Muscle layer of duodenum (tissue), 2 donors: ENCODE measurements around the gene TAAR2.

Source experiments
- H3K27ac ChIP-seq: one replicate; pipeline ENCODE4 v1.7.0; 2013; ENCODE audit warnings: mild to moderate bottlenecking, low read length
- H3K27me3 ChIP-seq: one replicate; pipeline ENCODE4 v1.7.0; 2013; ENCODE audit warnings: low read depth, mild to moderate bottlenecking, control low read depth, low read length
- H3K36me3 ChIP-seq, 2 donors: one replicate each; pipeline ENCODE4 v1.7.0; 2013; ENCODE audit warnings: low read length in 2 of 2, control low read depth in 1 of 2, mild to moderate bottlenecking in 1 of 2; ENCODE audit not compliant: insufficient read depth in 2 of 2, control insufficient read depth in 1 of 2
- H3K4me1 ChIP-seq, 2 donors: one replicate each; pipeline ENCODE4 v1.7.0; 2013; ENCODE audit warnings: low read length in 2 of 2, mild to moderate bottlenecking in 2 of 2, control low read depth in 1 of 2, moderate library complexity in 1 of 2; ENCODE audit not compliant: insufficient read depth in 2 of 2, control insufficient read depth in 1 of 2
- H3K4me3 ChIP-seq, 2 donors: one replicate each; pipeline ENCODE4 v1.7.0; 2013; ENCODE audit warnings: low read length in 2 of 2, low read depth in 1 of 2, mild to moderate bottlenecking in 1 of 2
- H3K9me3 ChIP-seq, 2 donors: one replicate each; pipeline ENCODE4 v1.7.0; 2013; ENCODE audit warnings: low read length in 2 of 2, control low read depth in 1 of 2, mild to moderate bottlenecking in 1 of 2; ENCODE audit not compliant: control insufficient read depth in 1 of 2
- donor health status: healthy.

The TAAR2 gene

GRCh38 chr6:132624175-132624574 lies at the start of gene TAAR2:
Gene TAAR2, minus strand, starts transcription at chr6:132624275. Its CDS starts 0 bp downstream, at chr6:132624275.
- Histone ChIP-seq H3K4me3 (no peak within 1 kb of the TSS), H3K27me3 (no peaks in the 10 kb centered on the region), H3K27ac (no peak within 1 kb of the TSS), H3K36me3 (no peaks in the 10 kb centered on the region), H3K9me3 (no peaks in the 10 kb centered on the region), H3K4me1 (no peaks in the 10 kb centered on the region)

- Histone ChIP-seq H3K9me3 (no peaks in the 10 kb centered on the region), H3K4me1 (peaks cover 0 to 4% of the 10 kb centered on the region in 2 donors), H3K36me3 (no peaks in the 10 kb centered on the region), H3K27me3 (no peaks in the 10 kb centered on the region), H3K27ac (no peak overlapping the region), H3K4me3 (no peak overlapping the region)
These were observed 49.5 kb upstream of the TAAR2 start for GRCh38 chr6:132673376-132674094.

GRCh38 chr6:132671295-132671694 lies 47.2 kb upstream of the TAAR2 start:
- H3K27ac ChIP-seq, result no peak overlapping the region
- no peaks in the 10 kb centered on the region for H3K27me3 ChIP-seq
- H3K9me3 ChIP-seq, result no peaks in the 10 kb centered on the region
- H3K4me1 ChIP-seq, result peaks cover 0 to 4% of the 10 kb centered on the region in 2 donors
- no peaks in the 10 kb centered on the region for H3K36me3 ChIP-seq
- H3K4me3 ChIP-seq, result no peak overlapping the region

GRCh38 chr6:132669690-132670291 lies 45.7 kb upstream of the TAAR2 start:
- H3K27me3 ChIP-seq, result no peaks in the 10 kb centered on the region
- peaks cover 0 to 4% of the 10 kb centered on the region in 2 donors for H3K4me1 ChIP-seq
- no peak overlapping the region for H3K27ac ChIP-seq
- H3K9me3 ChIP-seq, result no peaks in the 10 kb centered on the region
- H3K36me3 ChIP-seq, result no peaks in the 10 kb centered on the region
- peak overlapping the region in 1 of 2 donors; percentile 14 for H3K4me3 ChIP-seq

- Histone ChIP-seq H3K36me3 (no peaks in the 10 kb centered on the region), H3K4me3 (no peak overlapping the region), H3K9me3 (no peaks in the 10 kb centered on the region), H3K27me3 (no peaks in the 10 kb centered on the region), H3K4me1 (peaks cover 0 to 4% of the 10 kb centered on the region in 2 donors), H3K27ac (no peak overlapping the region)
These were observed 42.0 kb upstream of the TAAR2 start for GRCh38 chr6:132666118-132666517.

- Histone ChIP-seq H3K4me3 (no peak overlapping the region), H3K27me3 (no peaks in the 10 kb centered on the region), H3K27ac (no peak overlapping the region), H3K36me3 (no peaks in the 10 kb centered on the region), H3K4me1 (no peaks in the 10 kb centered on the region), H3K9me3 (no peaks in the 10 kb centered on the region)
These were observed 40.4 kb upstream of the TAAR2 start for GRCh38 chr6:132664309-132665034.

GRCh38 chr6:132663661-132664060 lies 39.6 kb upstream of the TAAR2 start:
- H3K4me3 ChIP-seq, result no peak overlapping the region
- no peaks in the 10 kb centered on the region for H3K36me3 ChIP-seq
- no peaks in the 10 kb centered on the region for H3K9me3 ChIP-seq
- H3K27ac ChIP-seq, result no peak overlapping the region
- no peaks in the 10 kb centered on the region for H3K27me3 ChIP-seq
- H3K4me1 ChIP-seq, result no peaks in the 10 kb centered on the region

GRCh38 chr6:132661906-132662305 lies 37.8 kb upstream of the TAAR2 start:
- H3K27me3 ChIP-seq, result no peaks in the 10 kb centered on the region
- H3K27ac ChIP-seq, result no peak overlapping the region
- H3K4me3 ChIP-seq, result no peak overlapping the region
- no peaks in the 10 kb centered on the region for H3K4me1 ChIP-seq
- no peaks in the 10 kb centered on the region for H3K36me3 ChIP-seq
- H3K9me3 ChIP-seq, result no peaks in the 10 kb centered on the region

GRCh38 chr6:132659082-132659481 lies 35.0 kb upstream of the TAAR2 start, which contains the start of gene TAAR1:
Gene TAAR1, minus strand, starts transcription at chr6:132659182. Its CDS starts 13,179 bp downstream, at chr6:132646003.
- Histone ChIP-seq H3K4me1 (no peaks in the 10 kb centered on the region), H3K27ac (no peak within 1 kb of the TSS), H3K4me3 (no peak within 1 kb of the TSS), H3K27me3 (no peaks in the 10 kb centered on the region), H3K9me3 (no peaks in the 10 kb centered on the region), H3K36me3 (no peaks in the 10 kb centered on the region)

- Histone ChIP-seq H3K27me3 (no peaks in the 10 kb centered on the region), H3K4me1 (no peaks in the 10 kb centered on the region), H3K9me3 (no peaks in the 10 kb centered on the region), H3K4me3 (no peak overlapping the region), H3K27ac (no peak overlapping the region), H3K36me3 (no peaks in the 10 kb centered on the region)
These were observed 27.0 kb upstream of the TAAR2 start for GRCh38 chr6:132651062-132651461.

GRCh38 chr6:132650429-132650828 lies 26.4 kb upstream of the TAAR2 start:
- Histone ChIP-seq H3K27ac (no peak overlapping the region), H3K4me1 (no peaks in the 10 kb centered on the region), H3K27me3 (no peaks in the 10 kb centered on the region), H3K4me3 (no peak overlapping the region), H3K9me3 (no peaks in the 10 kb centered on the region), H3K36me3 (no peaks in the 10 kb centered on the region)
